MM.1S (cell line): ENCODE measurements around the gene SLC35F3.

ENCODE experiments used
- DNase-seq: peaks from one replicate; pipeline ENCODE4 v3.0.0-alpha.2; 2015
- H2AFZ ChIP-seq: fragments of 300-600 bp; sonication (generic); 2 replicates; pipeline ENCODE4 v1.6.0; 2016; ENCODE audit warnings: antibody characterized with exemption, low read length
- H3F3A ChIP-seq: fragments of 300-600 bp; sonication (generic); 2 replicates; pipeline ENCODE4 v1.6.1; 2016; ENCODE audit warnings: mild to moderate bottlenecking, antibody characterized with exemption, low read length, moderate library complexity, mixed read lengths; ENCODE audit not compliant: insufficient read depth
- H3K27ac ChIP-seq: fragments of 300-600 bp; sonication (generic); 2 replicates; pipeline ENCODE4 v1.5.1; 2016; ENCODE audit warnings: mild to moderate bottlenecking, low read length
- H3K27me3 ChIP-seq: fragments of 300-600 bp; sonication (generic); replicated peaks from 2 replicates; pipeline ENCODE4 v1.6.0; 2016; ENCODE audit warnings: low read length; ENCODE audit not compliant: insufficient read depth
- H3K36me3 ChIP-seq: fragments of 300-600 bp; sonication (generic); replicated peaks from 2 replicates; pipeline ENCODE4 v1.6.1; 2016; ENCODE audit warnings: mild to moderate bottlenecking, low read length, mixed read lengths; ENCODE audit not compliant: insufficient read depth
- H3K4me1 ChIP-seq: fragments of 300-600 bp; sonication (generic); 2 replicates; pipeline ENCODE4 v1.6.1; 2016; ENCODE audit warnings: low read length, mixed read lengths
- H3K4me2 ChIP-seq: fragments of 300-600 bp; sonication (generic); 2 replicates; pipeline ENCODE4 v1.6.0; 2016; ENCODE audit warnings: low read depth, low read length
- H3K4me3 ChIP-seq: fragments of 300-600 bp; sonication (generic); 2 replicates; pipeline ENCODE4 v1.5.1; 2016; ENCODE audit warnings: low read length, mixed read lengths
- H3K79me2 ChIP-seq: fragments of 300-600 bp; sonication (generic); 2 replicates; pipeline ENCODE4 v1.6.1; 2016; ENCODE audit warnings: mixed run types, low read length, mixed read lengths
- H3K9ac ChIP-seq: fragments of 300-600 bp; sonication (generic); 2 replicates; pipeline ENCODE4 v1.6.1; 2016; ENCODE audit warnings: low read length, mixed read lengths
- H3K9me2 ChIP-seq: fragments of 300-600 bp; sonication (generic); replicated peaks from 2 replicates; pipeline ENCODE4 v1.6.1; 2016; ENCODE audit warnings: mild to moderate bottlenecking, low read length, mixed read lengths; ENCODE audit not compliant: insufficient read depth
- H3K9me3 ChIP-seq: fragments of 300-600 bp; sonication (generic); replicated peaks from 2 replicates; pipeline ENCODE4 v1.6.1; 2016; ENCODE audit warnings: mild to moderate bottlenecking, low read length, mixed read lengths; ENCODE audit not compliant: insufficient read depth
- H4K20me1 ChIP-seq: fragments of 300-600 bp; sonication (generic); 2 replicates; pipeline ENCODE4 v1.6.1; 2016; ENCODE audit warnings: mild to moderate bottlenecking, low read length, moderate library complexity, mixed read lengths; ENCODE audit not compliant: insufficient read depth
- CTCF ChIP-seq: fragments of 300-600 bp; sonication (generic); IDR thresholded peaks from 2 replicates; pipeline ENCODE4 v1.5.1; 2016; ENCODE audit warnings: antibody characterized with exemption, low read length, mixed read lengths
- EZH2 ChIP-seq: fragments of 300-600 bp; sonication (generic); optimal IDR thresholded peaks from 2 replicates; pipeline ENCODE3; 2017; ENCODE audit warnings: low read depth, mild to moderate bottlenecking, antibody characterized with exemption, low read length, mixed read lengths
- EZH2phosphoT487 ChIP-seq: fragments of 300-600 bp; sonication (generic); IDR thresholded peaks from 2 replicates; pipeline ENCODE4 v1.6.1; 2018; ENCODE audit warnings: antibody characterized with exemption, low read length

The SLC35F3 gene

GRCh38 chr1:234327577-234328164 lies 423.2 kb downstream of the SLC35F3 start:
- no peak overlapping the region for H3K9ac ChIP-seq
- H3K79me2 ChIP-seq = no peaks in the 10 kb centered on the region
- no peaks in the 10 kb centered on the region for H3F3A ChIP-seq
- no peaks in the 10 kb centered on the region for H3K36me3 ChIP-seq
- no peaks in the 10 kb centered on the region for H3K9me3 ChIP-seq
- peaks cover 10% of the 10 kb centered on the region; the same call in 1 of the 2 replicates for H3K27me3 ChIP-seq
- H3K4me2 ChIP-seq = no peak overlapping the region
- H3K9me2 ChIP-seq = no peaks in the 10 kb centered on the region
- H3K4me3 ChIP-seq = no peak overlapping the region
- H3K27ac ChIP-seq = no peak overlapping the region
- H3K4me1 ChIP-seq = no peaks in the 10 kb centered on the region
- DNase-seq = no peak
- H4K20me1 ChIP-seq = no peaks in the 10 kb centered on the region
- H2AFZ ChIP-seq = no peak overlapping the region
- TF ChIP-seq CTCF (no peak), EZH2phosphoT487 (no peak), EZH2 (no peak)

DNA sequence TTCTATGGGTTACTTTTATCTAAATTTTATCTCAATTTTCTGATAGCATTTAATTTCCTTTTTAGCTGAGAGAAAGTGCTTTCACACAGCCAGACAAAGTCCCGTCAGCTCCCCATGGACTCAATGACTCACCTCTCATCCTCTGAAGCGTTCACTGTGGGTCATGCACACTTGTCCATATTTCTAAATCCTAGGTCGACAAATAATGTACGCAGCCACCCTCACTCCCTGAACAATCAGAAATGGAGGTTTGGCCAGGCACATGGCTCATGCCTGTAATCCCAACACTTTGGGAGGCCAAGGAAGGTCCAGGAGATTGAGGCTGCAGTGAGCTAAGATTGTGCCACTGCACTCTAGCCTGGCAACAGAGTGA lies 426.4 kb downstream of the SLC35F3 start:
- Histone ChIP-seq H3K9me3 (no peaks in the 10 kb centered on the region), H3K27ac (no peak overlapping the region), H3K4me1 (no peaks in the 10 kb centered on the region), H3K9ac (no peak overlapping the region), H3K4me3 (no peak overlapping the region), H2AFZ (no peak overlapping the region), H3K9me2 (no peaks in the 10 kb centered on the region), H3F3A (no peaks in the 10 kb centered on the region), H3K27me3 (0 out of 2 replicates have a peak, but pooled peaks cover 2% of the 10 kb centered on the region), H3K79me2 (no peaks in the 10 kb centered on the region), H3K4me2 (no peak overlapping the region), H4K20me1 (no peaks in the 10 kb centered on the region), H3K36me3 (no peaks in the 10 kb centered on the region)
- DNase-seq = no peak
- TF ChIP-seq EZH2phosphoT487 (no peak), CTCF (no peak), EZH2 (no peak)

DNA sequence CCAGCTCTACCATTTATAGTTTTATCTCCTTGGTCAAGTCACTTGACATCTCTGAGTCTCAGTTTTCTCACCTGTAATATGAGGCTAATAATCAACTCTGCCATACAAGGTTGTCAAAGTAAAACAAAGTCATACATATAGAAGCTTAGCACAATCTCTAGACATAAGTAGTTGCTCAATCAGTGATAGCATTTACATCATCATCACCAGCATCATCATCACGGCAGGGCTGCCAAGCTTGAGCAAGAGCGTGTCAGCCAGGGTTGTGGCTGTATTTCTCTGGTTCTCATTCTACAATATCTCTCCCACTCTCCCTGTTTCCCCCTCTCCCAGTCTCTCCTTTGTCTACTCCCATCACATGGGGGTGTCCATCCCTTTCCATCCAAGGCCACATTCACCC lies 427.0 kb downstream of the SLC35F3 start:
- H3K9me3 ChIP-seq = no peaks in the 10 kb centered on the region
- no peaks in the 10 kb centered on the region for H3K9me2 ChIP-seq
- H4K20me1 ChIP-seq = no peaks in the 10 kb centered on the region
- no peaks in the 10 kb centered on the region for H3F3A ChIP-seq
- H3K27ac ChIP-seq = no peak overlapping the region
- no peak overlapping the region for H3K4me2 ChIP-seq
- no peaks in the 10 kb centered on the region for H3K79me2 ChIP-seq
- no peak for DNase-seq
- no peak overlapping the region for H3K4me3 ChIP-seq
- TF ChIP-seq EZH2 = no peak
- TF ChIP-seq CTCF = no peak
- no peak for TF ChIP-seq EZH2phosphoT487
- H3K4me1 ChIP-seq = no peaks in the 10 kb centered on the region
- H3K9ac ChIP-seq = no peak overlapping the region
- no peak overlapping the region for H2AFZ ChIP-seq
- no peaks in the 10 kb centered on the region for H3K36me3 ChIP-seq
- no peaks in the 10 kb centered on the region for H3K27me3 ChIP-seq
